Occipital lobe (tissue), 2 donors: ENCODE results near the gene NBPF14. TPM values are rescaled to one million over a fixed set of nuclear protein-coding genes. Genes with fewer than 3 reads are reported as not detected.
"Not testable (repeated sequence)": the region's sequence is repeated elsewhere in the genome, so short reads cannot be mapped to it uniquely, and the experiment has no call there.

ENCODE experiments used
- DNase-seq: peaks from one replicate; lab custom pipeline; 2025; lab: John Stamatoyannopoulos, UW
- total RNA-seq: library from RNA; depleted of rRNA; stranded (reverse); fragments of >200 nt; gene quantifications from one replicate; pipeline ENCODE4 v1.2.3, GENCODE V29; 2014

Gene NBPF14
- total RNA-seq = 9.4 TPM

GRCh38 chr1:148595911-148596310, at the start of gene NBPF14:
Gene NBPF14 (minus strand): TSS chr1:148596011. CDS start chr1:148595717, 294 bp downstream.
- not testable (repeated sequence) for DNase-seq

GRCh38 chr1:148625451-148625850, 29.6 kb upstream of the NBPF14 start:
- not testable (repeated sequence) for DNase-seq

GRCh38 chr1:148618216-148618615, 22.4 kb upstream of the NBPF14 start:
- not testable (repeated sequence) for DNase-seq

- not testable (repeated sequence) for DNase-seq
Observed at GRCh38 chr1:148605266-148605665, 9.5 kb upstream of the NBPF14 start.

- not testable (repeated sequence) for DNase-seq
Observed at GRCh38 chr1:148595360-148595759, 451 bp downstream of the NBPF14 start.

GRCh38 chr1:148591098-148591497, 4.7 kb downstream of the NBPF14 start:
- not testable (repeated sequence) for DNase-seq

GRCh38 chr1:148532158-148532557, 63.7 kb downstream of the NBPF14 start:
- DNase-seq = not testable (repeated sequence)

- DNase-seq = not testable (repeated sequence)
Observed at GRCh38 chr1:148529101-148529567, 66.7 kb downstream of the NBPF14 start.

- DNase-seq = not testable (repeated sequence)
Observed at GRCh38 chr1:148528591-148528990, 67.2 kb downstream of the NBPF14 start.

- DNase-seq = not testable (repeated sequence)
Observed at GRCh38 chr1:148526587-148526986, 69.2 kb downstream of the NBPF14 start.

- DNase-seq = not testable (repeated sequence)
Observed at GRCh38 chr1:148523205-148524144, 72.3 kb downstream of the NBPF14 start.

- DNase-seq = peak; percentile 74
Observed at GRCh38 chr1:148522561-148523204, 73.1 kb downstream of the NBPF14 start.

- peak; percentile 71 for DNase-seq
Observed at GRCh38 chr1:148522072-148522471, 73.7 kb downstream of the NBPF14 start.

- not testable (repeated sequence) for DNase-seq
Observed at GRCh38 chr1:148514310-148514709, 81.5 kb downstream of the NBPF14 start.

- DNase-seq = not testable (repeated sequence)
Observed at GRCh38 chr1:148512571-148513184, 83.1 kb downstream of the NBPF14 start.

GRCh38 chr1:148493933-148494332, 101.9 kb downstream of the NBPF14 start:
- DNase-seq = not testable (repeated sequence)

GRCh38 chr1:148483029-148483428, 112.8 kb downstream of the NBPF14 start, which contains the start of gene PPIAL4G:
Gene PPIAL4G (minus strand): TSS chr1:148483302. CDS start chr1:148483252, 50 bp downstream.
- not testable (repeated sequence) for DNase-seq
